Measurements from ENCODE around the gene GALNTL6. TPM values are rescaled to one million over a fixed set of nuclear protein-coding genes. Genes with fewer than 3 reads are reported as not detected.
"Not testable (repeated sequence)": the region's sequence is repeated elsewhere in the genome, so short reads cannot be mapped to it uniquely, and the experiment has no call there.

The GALNTL6 gene
- polyA plus RNA-seq, 1 experiment = not detected

DNA sequence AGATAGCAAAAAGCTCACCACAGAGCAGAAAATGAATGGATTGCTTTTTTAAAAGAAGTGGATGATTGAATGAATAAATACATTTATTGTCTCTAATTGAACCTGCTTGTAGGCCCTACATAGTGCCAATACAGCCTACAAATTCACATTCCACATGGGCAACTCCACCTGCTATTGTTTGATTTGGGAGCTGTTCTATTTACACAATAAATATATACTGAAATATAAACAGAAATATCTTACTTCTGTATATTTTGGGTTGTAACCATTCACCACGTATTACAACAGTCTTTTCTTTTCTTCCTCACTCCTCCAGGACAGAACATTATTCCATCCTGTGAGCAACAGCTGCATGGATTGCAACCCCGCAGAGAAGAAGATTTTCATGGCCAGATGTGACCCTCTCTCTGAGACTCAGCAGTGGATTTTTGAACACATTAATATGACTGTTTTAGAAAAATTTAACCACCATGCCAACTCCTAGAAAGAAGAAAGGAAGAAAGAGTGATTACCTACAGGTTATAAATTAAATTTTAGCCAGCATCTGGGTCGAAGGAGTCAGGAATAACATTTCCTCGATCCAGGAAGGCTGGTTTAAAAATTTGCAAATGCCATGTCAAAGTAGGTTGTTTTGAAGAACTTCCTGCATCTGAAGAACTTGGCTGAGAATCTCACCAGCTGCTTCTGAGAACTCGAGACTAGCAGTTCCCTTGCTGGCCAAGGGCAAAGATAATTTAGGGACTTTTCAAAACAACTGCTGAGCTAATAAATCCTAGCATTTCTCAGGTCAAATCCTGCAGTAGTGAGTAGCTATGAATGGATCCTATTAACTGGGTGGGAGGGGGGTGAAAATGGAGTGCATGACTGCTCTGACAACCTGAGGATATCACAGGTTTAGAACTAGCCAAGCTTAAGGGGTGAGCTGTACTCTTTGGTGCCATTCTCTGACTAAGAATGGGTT is 1226.7 kb downstream of the GALNTL6 start:
- ChIA-PET POLR2A (interaction anchor here (0.7 kb wide), 1 partner anchor 200 kb away, joined by 4 read pairs; no protein-coding TSS in a partner anchor), CTCF (interaction anchor here (1.0 to 2.6 kb wide), 4 partner anchors 15 to 261 kb away, joined by 3 to 9 read pairs (median 5); no protein-coding TSS in a partner anchor)
- Histone ChIP-seq H3K4me3 (ENCODE audit: low read depth, low read length) (no peak overlapping the region), H3K27me3 (ENCODE audit: control insufficient read depth, insufficient read depth, low read length) (peaks cover 18% of the 10 kb centered on the region), H3K27ac (ENCODE audit: low read depth, low read length) (no peak overlapping the region), H3K9me3 (ENCODE audit: control insufficient read depth, insufficient read depth, low read length) (no peaks in the 10 kb centered on the region)
- TF ChIP-seq, protein P1, sequence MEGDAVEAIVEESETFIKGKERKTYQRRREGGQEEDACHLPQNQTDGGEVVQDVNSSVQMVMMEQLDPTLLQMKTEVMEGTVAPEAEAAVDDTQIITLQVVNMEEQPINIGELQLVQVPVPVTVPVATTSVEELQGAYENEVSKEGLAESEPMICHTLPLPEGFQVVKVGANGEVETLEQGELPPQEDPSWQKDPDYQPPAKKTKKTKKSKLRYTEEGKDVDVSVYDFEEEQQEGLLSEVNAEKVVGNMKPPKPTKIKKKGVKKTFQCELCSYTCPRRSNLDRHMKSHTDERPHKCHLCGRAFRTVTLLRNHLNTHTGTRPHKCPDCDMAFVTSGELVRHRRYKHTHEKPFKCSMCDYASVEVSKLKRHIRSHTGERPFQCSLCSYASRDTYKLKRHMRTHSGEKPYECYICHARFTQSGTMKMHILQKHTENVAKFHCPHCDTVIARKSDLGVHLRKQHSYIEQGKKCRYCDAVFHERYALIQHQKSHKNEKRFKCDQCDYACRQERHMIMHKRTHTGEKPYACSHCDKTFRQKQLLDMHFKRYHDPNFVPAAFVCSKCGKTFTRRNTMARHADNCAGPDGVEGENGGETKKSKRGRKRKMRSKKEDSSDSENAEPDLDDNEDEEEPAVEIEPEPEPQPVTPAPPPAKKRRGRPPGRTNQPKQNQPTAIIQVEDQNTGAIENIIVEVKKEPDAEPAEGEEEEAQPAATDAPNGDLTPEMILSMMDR (IDR thresholded peaks at IDR 0.05; ENCODE audit: low read depth, low read length) = no peak
- DNase-seq (ENCODE audit: low read depth, low spot score) = no peak

DNA sequence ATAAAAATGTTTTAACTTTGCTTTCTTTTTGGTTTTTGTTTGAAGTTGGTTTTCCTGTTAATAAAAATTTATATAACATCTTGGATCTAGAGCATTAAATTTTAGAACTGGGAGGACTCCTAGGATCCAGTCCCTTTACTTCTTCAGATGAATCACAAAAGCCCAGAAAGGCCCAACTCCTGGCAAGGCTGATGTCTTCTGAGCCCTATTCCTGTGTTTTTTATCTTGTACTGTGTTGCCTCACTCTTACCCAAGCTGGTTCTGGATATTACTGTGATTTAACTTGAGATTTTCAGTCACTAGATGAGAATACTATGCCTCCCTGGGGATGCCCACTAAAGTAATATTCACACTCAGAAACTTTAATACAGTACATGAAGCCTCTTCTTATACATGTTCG is 1228.3 kb downstream of the GALNTL6 start:
- ChIA-PET CTCF (no interaction called here), POLR2A (no interaction called here)
- no peak for DNase-seq (ENCODE audit: low read depth, low spot score)
- Histone ChIP-seq H3K9me3 (ENCODE audit: control insufficient read depth, insufficient read depth, low read length) (no peaks in the 10 kb centered on the region), H3K4me3 (ENCODE audit: low read depth, low read length) (no peak overlapping the region), H3K27me3 (ENCODE audit: control insufficient read depth, insufficient read depth, low read length) (peaks cover 18% of the 10 kb centered on the region), H3K27ac (ENCODE audit: low read depth, low read length) (no peak overlapping the region)
- TF ChIP-seq, protein P1 (IDR thresholded peaks at IDR 0.05; ENCODE audit: low read depth, low read length) = no peak

DNA sequence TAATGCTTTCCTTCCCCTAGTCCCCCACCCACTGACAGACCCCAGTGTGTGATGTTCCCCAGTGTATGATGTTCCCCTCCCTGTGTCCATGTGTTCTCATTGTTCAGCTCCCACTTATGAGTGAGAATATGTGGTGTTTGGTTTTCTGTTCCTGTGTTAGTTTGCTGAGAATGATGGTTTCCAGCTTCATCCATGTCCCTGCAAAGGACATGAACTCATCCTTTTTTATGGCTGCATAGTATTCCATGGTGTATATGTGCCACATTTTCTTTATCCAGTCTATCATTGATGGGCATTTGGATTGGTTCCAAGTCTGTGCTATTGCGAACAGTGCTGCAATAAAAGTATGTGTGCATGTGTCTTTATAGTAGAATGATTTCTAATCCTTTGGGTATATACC is 1228.9 kb downstream of the GALNTL6 start:
- DNase-seq (ENCODE audit: low read depth, low spot score); H3K9me3 ChIP-seq (ENCODE audit: control insufficient read depth, insufficient read depth, low read length); H3K27ac ChIP-seq (ENCODE audit: low read depth, low read length); H3K4me3 ChIP-seq (ENCODE audit: low read depth, low read length); CTCF ChIA-PET; POLR2A ChIA-PET: not testable (repeated sequence)
- peaks cover 18% of the 10 kb centered on the region for H3K27me3 ChIP-seq (ENCODE audit: control insufficient read depth, insufficient read depth, low read length)

DNA sequence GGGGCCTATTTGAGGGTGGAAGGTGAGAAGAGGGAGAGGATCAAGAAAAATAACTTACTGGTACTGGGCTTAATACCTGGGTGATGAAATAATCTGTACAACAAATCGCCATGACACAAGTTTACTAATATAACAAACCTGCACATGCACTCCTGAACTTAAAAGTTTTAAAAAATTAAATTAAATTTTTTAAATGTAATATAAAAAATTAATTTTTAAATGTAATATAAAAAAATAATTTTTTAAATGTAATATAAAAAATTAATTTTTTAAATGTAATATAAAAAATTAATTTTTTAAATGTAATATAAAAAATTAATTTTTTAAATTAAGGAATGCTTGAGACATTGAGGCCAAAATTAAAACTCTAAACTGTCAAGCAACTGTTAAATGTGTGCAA is 1231.1 kb downstream of the GALNTL6 start:
- ChIA-PET CTCF (interaction anchor here (0.9 kb wide), 1 partner anchor 258 kb away, joined by 3 read pairs; no protein-coding TSS in a partner anchor), POLR2A (no interaction called here)
- no peaks in the 10 kb centered on the region for H3K9me3 ChIP-seq (ENCODE audit: control insufficient read depth, insufficient read depth, low read length)
- H3K27me3 ChIP-seq (ENCODE audit: control insufficient read depth, insufficient read depth, low read length) = peaks cover 5% of the 10 kb centered on the region
- H3K4me3 ChIP-seq (ENCODE audit: low read depth, low read length) = no peak overlapping the region
- no peak for DNase-seq (ENCODE audit: low read depth, low spot score)
- TF ChIP-seq, protein P1 (IDR thresholded peaks at IDR 0.05; ENCODE audit: low read depth, low read length) = no peak
- H3K27ac ChIP-seq (ENCODE audit: low read depth, low read length) = no peak overlapping the region

DNA sequence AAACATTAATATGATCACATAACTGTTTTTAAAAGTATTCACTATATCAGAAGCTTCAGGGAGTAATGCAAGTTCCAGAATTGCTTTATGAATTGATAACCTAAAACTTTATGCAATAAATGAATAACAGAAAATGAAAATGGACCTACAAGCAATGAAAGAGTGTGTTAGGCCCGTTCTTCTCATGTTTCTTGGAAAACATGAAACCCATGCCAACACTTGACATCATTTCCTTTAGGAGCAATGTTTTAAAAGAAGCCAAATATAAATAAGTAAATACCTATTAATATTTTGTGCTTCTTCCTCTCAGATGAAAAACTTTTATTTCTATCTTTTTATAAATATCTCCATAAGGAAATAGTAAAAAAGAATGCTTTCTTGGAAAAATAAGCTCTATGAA is 1232.4 kb downstream of the GALNTL6 start:
- ChIA-PET CTCF (no interaction called here), POLR2A (no interaction called here)
- H3K4me3 ChIP-seq (ENCODE audit: low read depth, low read length) = no peak overlapping the region
- peaks cover 2% of the 10 kb centered on the region for H3K27me3 ChIP-seq (ENCODE audit: control insufficient read depth, insufficient read depth, low read length)
- no peaks in the 10 kb centered on the region for H3K9me3 ChIP-seq (ENCODE audit: control insufficient read depth, insufficient read depth, low read length)
- TF ChIP-seq, protein P1 (IDR thresholded peaks at IDR 0.05; ENCODE audit: low read depth, low read length) = no peak
- no peak overlapping the region for H3K27ac ChIP-seq (ENCODE audit: low read depth, low read length)
- DNase-seq (ENCODE audit: low read depth, low spot score) = no peak
